H9 (cell line): ENCODE results near the gene REEP3. TPM values are rescaled to one million over a fixed set of nuclear protein-coding genes. Genes with fewer than 3 reads are reported as not detected.

Experiments used
- DNase-seq: peaks from one replicate; pipeline ENCODE4 v3.0.0-alpha.2; 2017
- H2AFZ ChIP-seq: one replicate; pipeline ENCODE4 v1.6.1; 2013; ENCODE audit warnings: mild to moderate bottlenecking, low read length, control low read depth, moderate library complexity
- H2AK5ac ChIP-seq: 2 replicates; pipeline ENCODE4 v1.6.1; 2013; ENCODE audit warnings: low read length, control low read depth, mixed read lengths; ENCODE audit not compliant: insufficient read length
- H2BK120ac ChIP-seq: one replicate; pipeline ENCODE4 v1.6.1; 2013; ENCODE audit warnings: low read depth, mild to moderate bottlenecking, low read length, control low read depth, inconsistent platforms; ENCODE audit not compliant: poor library complexity, severe bottlenecking
- H2BK12ac ChIP-seq: 2 replicates; pipeline ENCODE4 v1.6.1; 2013; ENCODE audit warnings: low read length, control low read depth, mixed read lengths, low read depth; ENCODE audit not compliant: insufficient read length
- H2BK15ac ChIP-seq: 2 replicates; pipeline ENCODE4 v1.6.1; 2013; ENCODE audit warnings: low read depth, low read length, control low read depth
- H2BK20ac ChIP-seq: one replicate; pipeline ENCODE4 v1.6.1; 2013; ENCODE audit warnings: low read depth, mild to moderate bottlenecking, low read length, control low read depth, inconsistent platforms; ENCODE audit not compliant: poor library complexity, severe bottlenecking
- H2BK5ac ChIP-seq: 2 replicates; pipeline ENCODE4 v1.6.1; 2013; ENCODE audit warnings: low read length, control low read depth, mixed read lengths; ENCODE audit not compliant: insufficient read length
- H3K14ac ChIP-seq: 2 replicates; pipeline ENCODE4 v1.6.1; 2013; ENCODE audit warnings: low read length, control low read depth; ENCODE audit not compliant: insufficient read depth
- H3K18ac ChIP-seq: 2 replicates; pipeline ENCODE4 v1.6.1; 2013; ENCODE audit warnings: low read depth, mild to moderate bottlenecking, mixed read lengths, low read length, control low read depth; ENCODE audit not compliant: insufficient read length
- H3K23ac ChIP-seq: 2 replicates; pipeline ENCODE4 v1.6.1; 2013; ENCODE audit warnings: low read length, control low read depth, mixed read lengths, low read depth; ENCODE audit not compliant: insufficient read length
- H3K23me2 ChIP-seq: 2 replicates; pipeline ENCODE4 v1.6.1; 2013; ENCODE audit warnings: low read depth, mild to moderate bottlenecking, mixed read lengths, low read length, control low read depth; ENCODE audit not compliant: insufficient read length, poor library complexity, severe bottlenecking
- H3K27ac ChIP-seq: 2 replicates; pipeline ENCODE4 v1.5.1; 2013; ENCODE audit warnings: low read length, control low read depth, mixed read lengths, low read depth; ENCODE audit not compliant: insufficient read length
- H3K27me3 ChIP-seq: 2 replicates; pipeline ENCODE4 v1.6.1; 2013; ENCODE audit warnings: low read length, control low read depth, inconsistent platforms; ENCODE audit not compliant: insufficient read depth
- H3K4ac ChIP-seq: 2 replicates; pipeline ENCODE4 v1.6.1; 2013; ENCODE audit warnings: low read depth, mild to moderate bottlenecking, control low read depth, inconsistent platforms, low read length, moderate library complexity
- H3K4me1 ChIP-seq: 2 replicates; pipeline ENCODE4 v1.6.1; 2013; ENCODE audit warnings: low read length, control low read depth, inconsistent platforms; ENCODE audit not compliant: insufficient read depth
- H3K4me2 ChIP-seq: 2 replicates; pipeline ENCODE4 v1.6.1; 2013; ENCODE audit warnings: low read length, control low read depth, mixed read lengths; ENCODE audit not compliant: insufficient read length, insufficient read depth
- H3K56ac ChIP-seq: 2 replicates; pipeline ENCODE4 v1.6.1; 2013; ENCODE audit warnings: low read depth, mild to moderate bottlenecking, mixed read lengths, low read length, control low read depth; ENCODE audit not compliant: insufficient read length
- H3K79me1 ChIP-seq: 2 replicates; pipeline ENCODE4 v1.6.1; 2013; ENCODE audit warnings: low read depth, mild to moderate bottlenecking, moderate library complexity, low read length, control low read depth, inconsistent platforms; ENCODE audit not compliant: insufficient read depth, poor library complexity, severe bottlenecking
- H3K79me2 ChIP-seq: 2 replicates; pipeline ENCODE4 v1.6.1; 2013; ENCODE audit warnings: low read length, control low read depth, inconsistent platforms; ENCODE audit not compliant: insufficient read depth
- H3K9ac ChIP-seq: 2 replicates; pipeline ENCODE4 v1.6.1; 2013; ENCODE audit warnings: low read length, control low read depth, mixed read lengths; ENCODE audit not compliant: insufficient read length; ENCODE audit errors: extremely low read depth
- H3K9me3 ChIP-seq: one replicate; pipeline ENCODE4 v1.6.1; 2013; ENCODE audit warnings: low read depth, low read length, inconsistent platforms; ENCODE audit not compliant: control insufficient read depth
- H3T11ph ChIP-seq: one replicate; pipeline ENCODE4 v1.6.1; 2013; ENCODE audit warnings: mild to moderate bottlenecking, low read length, control low read depth, inconsistent platforms
- H4K20me1 ChIP-seq: one replicate; pipeline ENCODE4 v1.6.1; 2013; ENCODE audit not compliant: control insufficient read depth, insufficient read length, insufficient read depth
- H4K5ac ChIP-seq: 2 replicates; pipeline ENCODE4 v1.6.1; 2013; ENCODE audit warnings: low read depth, mild to moderate bottlenecking, mixed read lengths, low read length, control low read depth; ENCODE audit not compliant: insufficient read length
- H4K8ac ChIP-seq: replicated peaks from 2 replicates; pipeline ENCODE4 v1.6.1; 2013; ENCODE audit warnings: low read length, control low read depth, mixed read lengths, low read depth; ENCODE audit not compliant: insufficient read length
- H4K91ac ChIP-seq: 2 replicates; pipeline ENCODE4 v1.6.1; 2013; ENCODE audit warnings: low read depth, mild to moderate bottlenecking, moderate library complexity, mixed read lengths, low read length, control low read depth; ENCODE audit not compliant: insufficient read length
- H3K27ac Mint-ChIP-seq, 3 experiments: 2 replicates in 2 of 3; 3 replicates in 1 of 3; pipeline ENCODE4 v1.8.0; 2020 to 2021; ENCODE audit warnings: mixed read lengths in 3 of 3, mild to moderate bottlenecking in 1 of 3, moderate library complexity in 1 of 3
- H3K27me3 Mint-ChIP-seq: 2 replicates; pipeline ENCODE4 v1.8.0; 2021; ENCODE audit warnings: low read depth, mild to moderate bottlenecking, moderate library complexity, mixed read lengths
- H3K36me3 Mint-ChIP-seq, 3 experiments: 2 replicates in 2 of 3; 3 replicates in 1 of 3; pipeline ENCODE4 v1.8.0; 2020 to 2021; ENCODE audit warnings: low read depth in 3 of 3, mixed read lengths in 3 of 3; ENCODE audit not compliant: insufficient read depth in 1 of 3
- H3K4me1 Mint-ChIP-seq, 2 experiments: 2 replicates each; pipeline ENCODE4 v1.8.0; 2020; ENCODE audit warnings: mixed read lengths in 2 of 2
- H3K4me3 Mint-ChIP-seq, 2 experiments: 2 replicates in 1 of 2; 3 replicates in 1 of 2; pipeline ENCODE4 v1.8.0; 2020 to 2021; ENCODE audit warnings: mild to moderate bottlenecking in 2 of 2, mixed read lengths in 2 of 2, moderate library complexity in 1 of 2
- H3K9me3 Mint-ChIP-seq, 2 experiments: 2 replicates in 1 of 2; 3 replicates in 1 of 2; pipeline ENCODE4 v1.8.0; 2020; ENCODE audit warnings: mild to moderate bottlenecking in 2 of 2, mixed read lengths in 2 of 2, moderate library complexity in 1 of 2
- CTCF ChIP-seq: fragments of 200-600 bp; sonication (generic); conservative IDR thresholded peaks from 3 replicates; pipeline ENCODE4 v1.8.0; 2021; ENCODE audit warnings: antibody characterized with exemption, mild to moderate bottlenecking
- WGBS: extraction: QIAGEN DNeasy Blood & Tissue Kit; methylation state at CpG from one replicate; pipeline ENCODE4 v1.1.7; 2013; ENCODE audit warnings: missing lambda C conversion rate, low lambda C conversion rate, mixed read lengths; ENCODE audit not compliant: insufficient read length; ENCODE audit errors: extremely low coverage; 5-methylcytosine and 5-hydroxymethylcytosine counted together
- total RNA-seq: library from RNA; stranded (reverse); gene quantifications from 2 replicates; pipeline ENCODE4 v1.2.1, GENCODE V29; 2021

REEP3 gene
- total RNA-seq, 1 experiment from 2014 or later: 21.4 TPM

- Mint-ChIP-seq H3K27ac (no peak overlapping the region), H3K4me3 (no peak overlapping the region), H3K9me3 (peaks cover 8 to 9% of the 10 kb centered on the region in 2 experiments), H3K27me3 (no peaks in the 10 kb centered on the region), H3K4me1 (peaks cover 8 to 18% of the 10 kb centered on the region in 2 experiments), H3K36me3 (peaks cover 6 to 18% (median 9%) of the 10 kb centered on the region in 3 experiments; a peak in 6 of 7 replicates)
- Histone ChIP-seq H3K9ac (no peak overlapping the region), H3T11ph (no peak overlapping the region), H3K4me2 (no peak overlapping the region), H3K23ac (no peak overlapping the region), H3K4me1 (no peaks in the 10 kb centered on the region), H4K8ac (no peak overlapping the region), H2BK5ac (no peak overlapping the region), H3K27ac (no peak overlapping the region), H3K4ac (no peak overlapping the region), H3K14ac (no peak overlapping the region), H2BK20ac (no peak overlapping the region), H3K56ac (no peak overlapping the region), H3K9me3 (no peaks in the 10 kb centered on the region), H2BK15ac (no peak overlapping the region), H2AFZ (no peak overlapping the region), H3K27me3 (no peaks in the 10 kb centered on the region), H2BK120ac (no peak overlapping the region), H4K20me1 (no peaks in the 10 kb centered on the region), H3K18ac (no peak overlapping the region), H2BK12ac (no peak overlapping the region), H4K5ac (no peak overlapping the region), H4K91ac (no peak overlapping the region), H2AK5ac (no peak overlapping the region), H3K79me1 (peaks cover 3% of the 10 kb centered on the region), H3K79me2 (no peaks in the 10 kb centered on the region; the same call in 1 of the 2 replicates), H3K23me2 (no peaks in the 10 kb centered on the region)
- WGBS: no CpG with 5 or more reads among the region's 3 CpGs
- no peak for DNase-seq
- no peak for TF ChIP-seq CTCF
Measured at GRCh38 chr10:63489838-63490237, 31.4 kb upstream of the REEP3 start.
